COLO829 (cell line): ENCODE measurements around the gene C17orf100.

Source experiments
- DNase-seq: peaks from one replicate; pipeline ENCODE4 v3.0.0; 2012; ENCODE audit warnings: low spot score

C17orf100 gene

DNA sequence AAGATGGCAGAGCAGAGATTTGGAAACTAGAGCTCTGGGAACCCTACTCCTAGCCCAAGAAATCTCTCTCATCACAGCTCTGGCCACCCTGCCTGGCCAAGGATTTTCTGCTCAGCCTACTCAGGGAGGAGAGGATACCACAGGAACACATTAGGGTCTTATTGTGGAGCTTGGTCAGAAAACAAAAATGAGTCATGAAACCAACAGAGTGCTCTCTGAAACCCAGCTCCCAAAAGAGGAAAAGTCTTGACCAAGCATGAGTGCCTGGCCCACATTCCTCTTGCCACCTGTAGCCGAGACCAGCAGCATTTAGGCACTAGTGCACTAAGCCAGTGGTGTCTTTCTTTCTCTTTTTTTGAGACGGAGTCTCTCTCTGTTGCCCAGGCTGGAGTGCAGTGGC is 43.5 kb downstream of the C17orf100 start:
- no peak for DNase-seq

DNA sequence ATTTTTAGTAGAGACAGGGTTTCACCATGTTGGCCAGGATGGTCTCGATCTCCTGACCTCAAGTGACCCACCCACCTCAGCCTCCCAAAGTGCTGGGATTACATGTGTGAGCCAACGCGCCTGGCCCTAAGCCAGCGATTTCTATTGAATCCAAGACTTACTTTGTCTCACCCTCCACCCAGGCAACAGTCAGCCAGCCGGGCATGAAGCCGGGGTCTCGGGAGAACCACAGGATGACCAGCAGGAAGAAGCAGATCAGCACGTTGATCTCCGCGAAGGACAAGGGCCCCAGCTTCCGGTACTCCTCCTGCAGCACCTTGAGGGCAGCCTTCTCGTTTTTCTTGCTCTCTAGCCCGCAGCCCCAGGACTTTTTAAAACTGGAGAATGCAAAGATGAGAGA is 44.0 kb downstream of the C17orf100 start:
- no peak for DNase-seq

DNA sequence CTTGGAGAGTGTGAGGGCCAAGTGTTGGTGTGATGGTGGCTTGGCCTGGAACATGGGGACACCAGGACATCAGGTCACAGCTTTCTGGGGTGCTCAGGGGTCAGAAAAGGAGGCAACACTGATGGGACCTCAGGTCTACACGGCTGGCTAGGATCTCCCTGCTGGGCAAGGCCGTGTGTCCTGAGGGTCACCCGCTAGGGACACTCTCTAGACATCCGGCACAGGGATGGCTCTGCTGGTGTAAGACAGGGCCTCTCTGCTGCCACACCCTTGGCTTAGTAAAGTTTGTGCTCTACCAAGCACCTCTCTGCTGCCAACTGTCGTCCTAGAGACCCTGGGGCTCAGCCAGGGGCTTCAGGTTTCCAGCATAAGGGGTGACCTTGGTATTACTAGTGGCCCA is 45.3 kb downstream of the C17orf100 start:
- no peak for DNase-seq

DNA sequence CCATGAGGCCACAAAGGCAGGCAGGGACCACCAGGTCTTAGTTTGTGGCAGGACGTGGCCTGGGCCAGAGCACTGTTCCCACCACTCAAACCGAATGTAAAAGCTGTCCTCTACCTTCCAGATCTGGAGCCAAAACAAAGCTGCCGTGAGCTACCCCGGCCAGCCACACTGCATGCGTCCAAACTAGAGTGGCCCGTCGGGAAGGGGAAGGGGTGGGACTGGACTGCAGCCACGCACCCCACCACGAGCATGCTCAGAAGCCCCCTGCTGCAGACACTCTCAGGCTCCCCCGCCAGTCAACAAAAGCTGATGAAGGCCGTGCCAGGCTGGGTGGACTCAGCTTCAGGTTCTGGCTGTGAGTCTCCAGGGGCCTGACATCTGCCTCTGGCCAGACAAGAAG is 46.4 kb downstream of the C17orf100 start:
- DNase-seq, result no peak

DNA sequence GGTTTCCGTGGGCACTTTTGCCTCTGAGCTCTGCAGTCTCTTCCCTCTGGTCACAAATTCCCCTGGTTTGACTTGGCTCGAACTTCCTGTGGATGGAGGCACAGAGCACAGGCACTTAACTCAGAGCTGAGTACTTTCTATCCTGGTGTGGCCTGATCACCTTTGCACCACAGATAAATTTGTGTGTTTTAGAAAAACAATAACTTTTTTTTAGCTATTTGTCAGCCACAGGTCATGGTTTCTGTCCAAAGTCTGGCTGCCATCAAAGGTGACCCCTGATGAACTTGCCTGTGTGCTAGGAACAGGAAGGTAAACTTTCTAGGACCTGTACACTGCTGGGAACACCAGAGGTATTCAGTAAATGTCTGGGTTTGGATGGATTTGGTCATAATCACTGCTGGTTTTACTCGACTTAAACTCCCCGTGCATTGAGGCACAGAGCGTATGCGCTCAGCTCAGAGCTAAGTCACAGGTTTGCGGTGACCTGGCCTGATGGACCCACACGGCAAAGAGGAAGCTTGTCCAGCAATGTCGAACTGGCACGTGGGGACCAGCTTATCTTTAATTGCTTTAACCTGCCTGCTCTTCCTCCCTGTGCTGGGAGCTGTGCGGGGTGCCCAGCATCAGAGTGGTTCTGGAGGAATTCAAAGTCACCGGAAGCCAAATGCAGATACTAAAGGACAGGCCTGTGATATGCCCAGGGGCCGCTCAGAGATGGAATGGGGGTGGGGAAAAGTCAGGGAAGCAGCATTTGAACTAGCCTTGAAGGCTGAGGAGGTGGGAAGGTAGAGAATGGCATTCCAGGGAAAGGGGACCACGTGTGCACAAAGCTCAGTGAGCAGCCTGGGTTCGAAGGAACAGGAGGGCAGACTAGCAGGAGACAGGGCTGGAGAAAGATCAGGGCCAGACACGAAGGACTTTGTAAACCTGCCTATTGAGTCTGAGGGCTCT is 48.7 kb downstream of the C17orf100 start:
- DNase-seq, result no peak

DNA sequence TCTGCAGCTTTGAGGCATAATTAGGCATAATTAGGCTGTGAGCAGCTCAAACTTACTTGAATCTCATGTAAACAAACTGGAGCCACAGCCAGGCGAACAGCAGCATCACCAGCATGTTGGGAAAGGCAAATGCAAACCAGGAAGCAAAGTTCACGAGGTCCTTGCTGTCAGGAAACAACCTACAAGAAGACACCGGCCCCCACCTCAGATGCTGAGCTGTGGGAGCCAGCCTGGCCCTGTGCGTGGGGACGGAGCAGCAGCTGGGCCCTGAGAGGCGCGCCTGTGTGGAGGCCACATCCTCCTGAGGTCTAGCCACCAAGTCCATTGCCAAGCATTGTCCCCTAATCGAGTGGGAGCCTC is 49.4 kb downstream of the C17orf100 start:
- no peak for DNase-seq

DNA sequence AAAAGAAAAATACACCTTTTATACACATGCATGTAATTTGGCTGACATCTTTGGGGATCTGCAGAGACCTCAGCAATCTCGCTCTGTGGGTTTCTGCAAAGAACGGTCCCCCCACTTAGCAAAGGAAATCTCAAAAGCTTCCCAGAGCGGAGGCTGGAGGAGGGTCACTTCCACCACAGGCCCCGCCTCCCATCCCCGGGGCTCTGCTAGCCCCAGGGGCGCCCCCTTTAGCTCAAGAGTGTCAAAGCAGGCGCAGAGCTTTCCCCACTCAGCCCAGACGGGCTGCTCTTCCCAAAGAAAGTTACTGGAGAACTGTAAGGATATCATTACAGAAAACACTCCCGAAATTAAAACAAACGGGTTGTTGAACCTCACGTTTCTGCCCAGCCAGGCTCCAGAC is 50.2 kb downstream of the C17orf100 start:
- DNase-seq, result no peak

DNA sequence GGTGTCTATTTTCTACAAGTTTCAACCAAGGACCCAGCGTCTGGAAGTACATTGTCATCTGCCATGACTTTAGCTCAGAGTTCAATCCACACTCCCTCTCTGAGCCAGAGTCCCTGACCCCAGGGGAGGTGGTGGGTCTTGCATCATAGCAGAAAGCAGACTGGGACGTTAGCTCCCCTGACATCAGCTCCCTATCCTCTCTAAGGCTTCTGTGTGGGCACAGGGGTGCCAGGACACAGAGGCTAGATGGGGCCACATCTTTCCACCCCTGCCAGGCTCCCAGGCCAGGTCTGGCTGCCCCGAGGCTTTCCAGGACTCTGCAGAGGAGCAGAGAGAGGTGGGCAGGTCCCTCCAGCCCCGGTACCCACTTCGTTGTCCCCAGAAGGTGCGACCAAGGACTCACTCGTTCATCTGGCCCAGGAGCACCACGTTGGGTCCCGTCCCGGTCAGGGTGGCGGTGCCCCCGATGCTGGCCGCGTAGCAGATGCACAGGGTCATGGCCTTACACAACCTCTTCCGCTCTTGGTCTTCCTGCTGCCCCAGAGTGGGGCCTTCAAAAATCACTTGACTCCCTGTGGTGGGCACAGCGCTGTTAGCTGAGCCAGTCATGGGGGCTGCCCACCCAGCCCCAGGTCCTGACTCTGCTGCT is 51.1 kb downstream of the C17orf100 start:
- no peak for DNase-seq
